ENCODE data around the gene SDCBP2.

GRCh38 chr20:1328680-1329330 lies at the start of gene SDCBP2:
- no peak for TF ChIP-seq REST (IDR thresholded peaks at IDR 0.05; ENCODE audit: insufficient read depth in 1 of 2, low read depth in 2 of 2, low read length in 2 of 2)
- TF ChIP-seq TAF1 (IDR thresholded peaks at IDR 0.05; ENCODE audit: borderline replicate concordance, insufficient read depth, low read length): no peak
